ENCODE results near the gene FBXL20.

GRCh38 chr17:39219647-39220154 lies 181.7 kb downstream of the FBXL20 start:
- TF ChIP-seq, protein P1, sequence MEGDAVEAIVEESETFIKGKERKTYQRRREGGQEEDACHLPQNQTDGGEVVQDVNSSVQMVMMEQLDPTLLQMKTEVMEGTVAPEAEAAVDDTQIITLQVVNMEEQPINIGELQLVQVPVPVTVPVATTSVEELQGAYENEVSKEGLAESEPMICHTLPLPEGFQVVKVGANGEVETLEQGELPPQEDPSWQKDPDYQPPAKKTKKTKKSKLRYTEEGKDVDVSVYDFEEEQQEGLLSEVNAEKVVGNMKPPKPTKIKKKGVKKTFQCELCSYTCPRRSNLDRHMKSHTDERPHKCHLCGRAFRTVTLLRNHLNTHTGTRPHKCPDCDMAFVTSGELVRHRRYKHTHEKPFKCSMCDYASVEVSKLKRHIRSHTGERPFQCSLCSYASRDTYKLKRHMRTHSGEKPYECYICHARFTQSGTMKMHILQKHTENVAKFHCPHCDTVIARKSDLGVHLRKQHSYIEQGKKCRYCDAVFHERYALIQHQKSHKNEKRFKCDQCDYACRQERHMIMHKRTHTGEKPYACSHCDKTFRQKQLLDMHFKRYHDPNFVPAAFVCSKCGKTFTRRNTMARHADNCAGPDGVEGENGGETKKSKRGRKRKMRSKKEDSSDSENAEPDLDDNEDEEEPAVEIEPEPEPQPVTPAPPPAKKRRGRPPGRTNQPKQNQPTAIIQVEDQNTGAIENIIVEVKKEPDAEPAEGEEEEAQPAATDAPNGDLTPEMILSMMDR (IDR thresholded peaks at IDR 0.05; ENCODE audit: low read length) = no peak
- TF ChIP-seq EZH2 (IDR thresholded peaks at IDR 0.05; ENCODE audit: borderline replicate concordance, low read length) = no peak

Data from OCI-LY1 (cell line).